ENCODE results near the gene HOXB3.

DNA sequence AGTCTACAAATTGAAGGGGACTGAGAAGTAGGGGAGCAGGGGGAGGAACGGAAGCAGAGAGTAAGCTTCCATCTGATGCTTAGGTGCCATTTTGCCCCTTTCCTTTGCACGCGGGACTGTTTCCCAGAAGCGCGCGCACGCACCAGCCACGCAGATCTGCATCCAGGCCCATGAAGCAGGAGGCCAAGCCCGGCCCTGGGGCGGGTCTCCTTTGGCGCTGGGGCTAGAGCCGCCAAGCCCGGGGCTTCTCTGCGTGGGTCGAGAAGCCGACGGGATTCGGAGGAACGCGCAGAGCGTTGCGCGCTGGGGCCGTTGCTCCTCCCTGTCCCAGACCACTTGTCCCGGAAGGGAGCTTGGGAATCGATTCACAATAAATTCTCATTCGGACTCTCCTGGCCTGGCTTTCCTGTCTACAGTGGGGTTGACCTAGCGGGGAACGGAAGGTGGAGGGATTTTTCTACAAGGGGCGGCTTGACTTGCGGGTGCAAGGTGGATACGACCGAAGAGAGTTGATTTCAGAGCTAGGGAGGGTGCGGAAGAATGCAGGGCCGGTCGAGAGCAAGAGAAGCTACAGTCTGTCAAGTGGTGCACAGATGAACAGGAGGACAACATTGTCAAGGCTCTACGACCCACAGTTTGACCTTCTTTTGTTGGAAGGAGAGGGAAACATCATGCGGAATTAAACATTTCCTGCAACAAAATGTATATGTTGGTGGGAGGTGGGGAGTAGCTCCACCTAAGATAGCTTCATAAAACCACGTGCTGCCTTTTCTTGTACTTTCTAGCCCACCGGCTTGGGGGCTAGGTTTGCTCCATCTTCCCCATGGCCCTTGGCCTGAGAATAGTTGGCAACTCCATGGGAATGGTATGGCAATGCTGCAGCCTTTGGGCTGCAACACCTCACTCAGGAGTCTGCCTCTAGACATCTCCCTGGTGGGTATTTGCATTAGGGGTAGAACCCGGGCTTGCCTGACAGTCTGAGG is 31.7 kb upstream of the HOXB3 start:
- no peak for TF ChIP-seq HIVEP1 (CRISPR knock-in tag; IDR thresholded peaks at IDR 0.05)
- TF ChIP-seq, protein P1, sequence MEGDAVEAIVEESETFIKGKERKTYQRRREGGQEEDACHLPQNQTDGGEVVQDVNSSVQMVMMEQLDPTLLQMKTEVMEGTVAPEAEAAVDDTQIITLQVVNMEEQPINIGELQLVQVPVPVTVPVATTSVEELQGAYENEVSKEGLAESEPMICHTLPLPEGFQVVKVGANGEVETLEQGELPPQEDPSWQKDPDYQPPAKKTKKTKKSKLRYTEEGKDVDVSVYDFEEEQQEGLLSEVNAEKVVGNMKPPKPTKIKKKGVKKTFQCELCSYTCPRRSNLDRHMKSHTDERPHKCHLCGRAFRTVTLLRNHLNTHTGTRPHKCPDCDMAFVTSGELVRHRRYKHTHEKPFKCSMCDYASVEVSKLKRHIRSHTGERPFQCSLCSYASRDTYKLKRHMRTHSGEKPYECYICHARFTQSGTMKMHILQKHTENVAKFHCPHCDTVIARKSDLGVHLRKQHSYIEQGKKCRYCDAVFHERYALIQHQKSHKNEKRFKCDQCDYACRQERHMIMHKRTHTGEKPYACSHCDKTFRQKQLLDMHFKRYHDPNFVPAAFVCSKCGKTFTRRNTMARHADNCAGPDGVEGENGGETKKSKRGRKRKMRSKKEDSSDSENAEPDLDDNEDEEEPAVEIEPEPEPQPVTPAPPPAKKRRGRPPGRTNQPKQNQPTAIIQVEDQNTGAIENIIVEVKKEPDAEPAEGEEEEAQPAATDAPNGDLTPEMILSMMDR (CRISPR knock-in tag; IDR thresholded peaks at IDR 0.05) = no peak
- TF ChIP-seq ZNF292 (CRISPR knock-in tag; IDR thresholded peaks at IDR 0.05; ENCODE audit: borderline replicate concordance, low read depth) = no peak
- TF ChIP-seq ARNT2 (CRISPR knock-in tag; IDR thresholded peaks at IDR 0.05; ENCODE audit: low read depth) = no peak
- TF ChIP-seq MAFF (IDR thresholded peaks at IDR 0.05; ENCODE audit: low read depth, low read length) = no peak
- TF ChIP-seq, protein P2, sequence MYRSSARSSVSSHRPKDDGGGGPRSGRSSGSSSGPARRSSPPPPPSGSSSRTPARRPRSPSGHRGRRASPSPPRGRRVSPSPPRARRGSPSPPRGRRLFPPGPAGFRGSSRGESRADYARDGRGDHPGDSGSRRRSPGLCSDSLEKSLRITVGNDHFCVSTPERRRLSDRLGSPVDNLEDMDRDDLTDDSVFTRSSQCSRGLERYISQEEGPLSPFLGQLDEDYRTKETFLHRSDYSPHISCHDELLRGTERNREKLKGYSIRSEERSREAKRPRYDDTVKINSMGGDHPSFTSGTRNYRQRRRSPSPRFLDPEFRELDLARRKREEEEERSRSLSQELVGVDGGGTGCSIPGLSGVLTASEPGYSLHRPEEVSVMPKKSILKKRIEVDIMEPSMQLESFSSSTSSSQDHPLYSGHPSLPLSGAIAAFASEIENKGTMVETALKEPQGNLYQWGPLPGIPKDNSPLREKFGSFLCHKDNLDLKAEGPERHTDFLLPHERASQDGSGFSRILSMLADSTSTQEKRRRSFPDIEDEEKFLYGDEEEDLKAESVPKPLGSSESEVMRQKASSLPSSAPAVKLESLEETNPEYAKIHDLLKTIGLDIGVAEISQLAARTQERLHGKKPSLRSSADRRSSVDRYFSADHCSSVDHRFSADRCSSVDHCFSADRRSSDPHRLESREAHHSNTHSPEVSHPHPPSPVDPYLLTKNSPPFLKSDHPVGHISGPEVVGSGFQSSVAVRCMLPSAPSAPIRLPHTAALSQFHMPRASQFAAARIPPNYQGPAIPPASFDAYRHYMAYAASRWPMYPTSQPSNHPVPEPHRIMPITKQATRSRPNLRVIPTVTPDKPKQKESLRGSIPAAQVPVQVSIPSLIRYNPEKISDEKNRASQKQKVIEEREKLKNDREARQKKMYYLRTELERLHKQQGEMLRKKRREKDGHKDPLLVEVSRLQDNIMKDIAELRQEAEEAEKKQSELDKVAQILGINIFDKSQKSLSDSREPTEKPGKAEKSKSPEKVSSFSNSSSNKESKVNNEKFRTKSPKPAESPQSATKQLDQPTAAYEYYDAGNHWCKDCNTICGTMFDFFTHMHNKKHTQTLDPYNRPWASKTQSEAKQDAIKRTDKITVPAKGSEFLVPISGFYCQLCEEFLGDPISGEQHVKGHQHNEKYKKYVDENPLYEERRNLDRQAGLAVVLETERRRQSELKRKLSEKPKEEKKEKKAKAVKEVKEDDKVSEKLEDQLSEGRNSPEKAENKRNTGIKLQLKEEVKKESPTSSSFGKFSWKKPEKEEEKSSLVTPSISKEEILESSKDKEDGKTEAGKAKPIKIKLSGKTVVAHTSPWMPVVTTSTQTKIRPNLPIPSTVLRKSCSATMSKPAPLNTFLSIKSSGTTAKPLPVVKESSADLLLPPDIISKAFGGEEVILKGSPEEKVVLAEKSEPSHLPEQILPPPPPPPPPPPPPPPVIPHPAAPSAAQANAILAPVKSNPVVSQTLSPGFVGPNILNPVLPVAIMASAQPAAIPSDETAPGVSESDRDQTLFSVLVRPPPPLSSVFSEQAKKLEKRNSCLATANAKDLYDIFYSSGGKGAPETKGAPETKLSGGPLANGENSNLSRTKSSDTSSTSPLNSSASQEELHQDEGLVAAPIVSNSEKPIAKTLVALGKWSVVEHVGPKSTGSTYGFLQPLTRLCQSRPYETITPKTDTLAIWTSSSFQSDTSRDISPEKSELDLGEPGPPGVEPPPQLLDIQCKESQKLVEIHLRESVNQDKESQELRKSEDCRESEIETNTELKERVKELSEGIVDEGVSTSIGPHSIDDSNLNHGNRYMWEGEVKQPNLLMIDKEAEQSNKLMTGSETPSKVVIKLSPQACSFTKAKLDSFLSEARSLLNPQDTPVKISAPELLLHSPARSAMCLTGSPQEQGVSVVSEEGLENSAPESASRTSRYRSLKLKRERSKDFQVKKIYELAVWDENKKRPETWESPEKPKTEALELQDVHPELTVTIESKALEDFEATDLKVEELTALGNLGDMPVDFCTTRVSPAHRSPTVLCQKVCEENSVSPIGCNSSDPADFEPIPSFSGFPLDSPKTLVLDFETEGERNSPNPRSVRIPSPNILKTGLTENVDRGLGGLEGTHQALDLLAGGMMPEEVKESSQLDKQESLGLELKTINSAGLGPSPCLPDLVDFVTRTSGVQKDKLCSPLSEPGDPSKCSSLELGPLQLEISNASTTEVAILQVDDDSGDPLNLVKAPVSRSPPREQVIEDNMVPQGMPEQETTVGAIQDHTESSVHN (CRISPR knock-in tag; IDR thresholded peaks at IDR 0.05) = no peak
- TF ChIP-seq IRF9 (CRISPR knock-in tag; IDR thresholded peaks at IDR 0.05; ENCODE audit: borderline replicate concordance) = no peak
- TF ChIP-seq, protein P3, sequence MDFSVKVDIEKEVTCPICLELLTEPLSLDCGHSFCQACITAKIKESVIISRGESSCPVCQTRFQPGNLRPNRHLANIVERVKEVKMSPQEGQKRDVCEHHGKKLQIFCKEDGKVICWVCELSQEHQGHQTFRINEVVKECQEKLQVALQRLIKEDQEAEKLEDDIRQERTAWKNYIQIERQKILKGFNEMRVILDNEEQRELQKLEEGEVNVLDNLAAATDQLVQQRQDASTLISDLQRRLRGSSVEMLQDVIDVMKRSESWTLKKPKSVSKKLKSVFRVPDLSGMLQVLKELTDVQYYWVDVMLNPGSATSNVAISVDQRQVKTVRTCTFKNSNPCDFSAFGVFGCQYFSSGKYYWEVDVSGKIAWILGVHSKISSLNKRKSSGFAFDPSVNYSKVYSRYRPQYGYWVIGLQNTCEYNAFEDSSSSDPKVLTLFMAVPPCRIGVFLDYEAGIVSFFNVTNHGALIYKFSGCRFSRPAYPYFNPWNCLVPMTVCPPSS (IDR thresholded peaks at IDR 0.05) = no peak
- TF ChIP-seq HNF1B (CRISPR knock-in tag; IDR thresholded peaks at IDR 0.05) = no peak
- TF ChIP-seq, protein P4, sequence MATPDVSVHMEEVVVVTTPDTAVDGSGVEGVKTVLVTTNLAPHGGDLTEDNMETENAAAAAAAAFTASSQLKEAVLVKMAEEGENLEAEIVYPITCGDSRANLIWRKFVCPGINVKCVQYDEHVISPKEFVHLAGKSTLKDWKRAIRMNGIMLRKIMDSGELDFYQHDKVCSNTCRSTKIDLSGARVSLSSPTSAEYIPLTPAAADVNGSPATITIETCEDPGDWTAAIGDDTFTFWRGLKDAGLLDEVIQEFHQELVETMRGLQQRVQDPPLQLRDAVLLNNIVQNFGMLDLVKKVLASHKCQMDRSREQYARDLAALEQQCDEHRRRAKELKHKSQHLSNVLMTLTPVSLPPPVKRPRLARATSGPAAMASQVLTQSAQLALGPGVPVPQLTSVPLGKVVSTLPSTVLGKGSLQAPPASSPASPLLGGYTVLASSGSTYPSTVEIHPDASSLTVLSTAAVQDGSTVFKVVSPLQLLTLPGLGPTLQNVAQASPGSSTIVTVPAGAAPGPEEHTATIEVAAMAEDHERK (CRISPR knock-in tag; IDR thresholded peaks at IDR 0.05; ENCODE audit: low read depth) = no peak
- TF ChIP-seq TEAD2 (CRISPR knock-in tag; IDR thresholded peaks at IDR 0.05) = no peak
- TF ChIP-seq HCFC1 (IDR thresholded peaks at IDR 0.05; ENCODE audit: low read depth, low read length) = no peak
- no peak for TF ChIP-seq SMC3 (IDR thresholded peaks at IDR 0.05; ENCODE audit: low read length)
- no peak for TF ChIP-seq YY1 (IDR thresholded peaks at IDR 0.05; ENCODE audit: insufficient read depth, insufficient replicate concordance, low read depth, low read length)
